Astrocyte (in vitro differentiated cells and primary cell): ENCODE results near the gene SLC9A4. TPM values are rescaled to one million over a fixed set of nuclear protein-coding genes. Genes with fewer than 3 reads are reported as not detected.

Source experiments
- DNase-seq: peaks from one replicate; pipeline ENCODE4 v3.0.0-alpha.2; 2010; ENCODE audit warnings: low read depth
- FAIRE-seq: peaks from 2 replicates; lab custom pipeline; 2011; peaks lifted over from hg19 to GRCh38; lab: Jason Lieb, UNC
- H2AFZ ChIP-seq: 2 replicates; pipeline ENCODE4 v1.6.0; 2012; ENCODE audit warnings: low read depth, low read length, inconsistent platforms
- H3K27ac ChIP-seq: 2 replicates; pipeline ENCODE4 v1.5.1; 2011; ENCODE audit warnings: low read depth, low read length, inconsistent platforms
- H3K27me3 ChIP-seq: 2 replicates; pipeline ENCODE4 v1.6.0; 2011; ENCODE audit warnings: low read length, inconsistent platforms; ENCODE audit not compliant: insufficient read depth
- H3K36me3 ChIP-seq: 2 replicates; pipeline ENCODE4 v1.5.1; 2011; ENCODE audit warnings: low read length, inconsistent platforms; ENCODE audit not compliant: insufficient read depth
- H3K4me1 ChIP-seq: 2 replicates; pipeline ENCODE4 v1.5.1; 2011; ENCODE audit warnings: low read length, inconsistent platforms; ENCODE audit not compliant: insufficient read depth
- H3K4me2 ChIP-seq: 2 replicates; pipeline ENCODE4 v1.6.0; 2012; ENCODE audit warnings: low read length, inconsistent platforms
- H3K4me3 ChIP-seq: 2 replicates; pipeline ENCODE4 v1.5.1; 2011; ENCODE audit warnings: low read depth, mild to moderate bottlenecking, low read length, inconsistent platforms; ENCODE audit not compliant: insufficient read depth
- H3K79me2 ChIP-seq: 2 replicates; pipeline ENCODE4 v1.6.0; 2012; ENCODE audit warnings: mild to moderate bottlenecking, low read length, inconsistent platforms; ENCODE audit not compliant: insufficient read depth
- H3K9ac ChIP-seq: 2 replicates; pipeline ENCODE4 v1.6.0; 2012; ENCODE audit warnings: mild to moderate bottlenecking, low read length, inconsistent platforms
- H3K9me3 ChIP-seq: 2 replicates; pipeline ENCODE4 v1.5.1; 2012; ENCODE audit warnings: low read depth, mild to moderate bottlenecking, low read length, inconsistent platforms; ENCODE audit not compliant: insufficient read depth
- H4K20me1 ChIP-seq: 2 replicates; pipeline ENCODE4 v1.6.0; 2012; ENCODE audit warnings: low read length, inconsistent platforms; ENCODE audit not compliant: insufficient read depth
- H3K27ac Mint-ChIP-seq: one replicate; pipeline ENCODE4 v1.8.0; 2021; ENCODE audit warnings: mild to moderate bottlenecking, mixed read lengths; ENCODE audit not compliant: unreplicated experiment
- H3K27me3 Mint-ChIP-seq: one replicate; pipeline ENCODE4 v1.8.0; 2021; ENCODE audit warnings: low read depth, mixed read lengths; ENCODE audit not compliant: unreplicated experiment
- H3K36me3 Mint-ChIP-seq: one replicate; pipeline ENCODE4 v1.8.0; 2021; ENCODE audit warnings: low read depth, mixed read lengths; ENCODE audit not compliant: unreplicated experiment
- H3K4me1 Mint-ChIP-seq: one replicate; pipeline ENCODE4 v1.8.0; 2021; ENCODE audit warnings: low read depth, mixed read lengths; ENCODE audit not compliant: unreplicated experiment
- H3K4me3 Mint-ChIP-seq: one replicate; pipeline ENCODE4 v1.8.0; 2021; ENCODE audit warnings: mild to moderate bottlenecking, moderate library complexity, mixed read lengths; ENCODE audit not compliant: unreplicated experiment
- H3K9me3 Mint-ChIP-seq: one replicate; pipeline ENCODE4 v1.8.0; 2021; ENCODE audit warnings: mild to moderate bottlenecking, mixed read lengths; ENCODE audit not compliant: unreplicated experiment
- EZH2 ChIP-seq: IDR thresholded peaks from 2 replicates; pipeline ENCODE4 v1.6.1; 2012; ENCODE audit warnings: mild to moderate bottlenecking, low read length, inconsistent platforms; ENCODE audit not compliant: insufficient read depth
- total RNA-seq: library from RNA; stranded (reverse); gene quantifications from 2 replicates; pipeline ENCODE4 v1.2.1, GENCODE V29; 2021
- TF ChIP-seq, protein P1 (sequence below): IDR thresholded peaks from 2 replicates; pipeline ENCODE4 v1.5.1; 2011; ENCODE audit warnings: low read depth, mild to moderate bottlenecking, inconsistent platforms, low read length, moderate library complexity; ENCODE audit not compliant: insufficient read depth

SLC9A4 gene
- total RNA-seq, 1 donor from 2014 or later, result 0.09 TPM

DNA sequence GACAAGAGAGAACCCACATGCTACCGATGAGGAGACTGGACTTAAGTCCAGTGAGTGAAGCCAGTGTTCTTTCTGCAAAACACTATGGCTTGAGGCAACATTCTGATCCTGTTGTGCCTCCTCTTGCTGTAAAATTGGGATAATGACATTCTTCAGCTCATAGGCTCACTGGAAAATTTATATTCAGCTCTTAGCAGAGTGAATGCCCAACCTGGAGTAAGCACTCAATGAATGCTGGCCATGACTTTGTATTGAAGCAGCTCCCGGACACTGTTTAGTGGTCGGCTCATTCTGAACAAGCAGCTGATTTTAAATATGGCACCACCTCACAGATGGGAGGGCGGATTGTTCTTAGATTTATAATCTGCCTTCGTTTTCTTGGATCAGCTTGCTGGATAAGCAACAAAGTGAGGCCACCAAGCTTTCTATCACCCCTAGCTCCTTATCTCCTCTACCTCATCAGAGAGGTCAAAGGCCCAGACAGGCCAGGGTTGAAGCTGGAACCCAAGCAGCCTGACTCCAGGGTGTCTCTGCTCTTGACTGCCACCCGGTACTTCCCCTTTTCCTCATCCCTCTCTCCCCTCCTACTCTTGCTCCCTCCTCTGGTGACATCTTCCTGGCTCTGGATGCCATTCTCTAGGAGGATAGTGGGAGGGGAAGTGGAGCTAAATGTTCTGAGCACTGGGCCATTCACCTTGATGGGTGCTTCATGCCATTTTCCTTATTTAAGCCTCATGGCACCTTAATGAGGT, 11.5 kb downstream of the SLC9A4 start:
- Histone ChIP-seq H3K27ac (no peak overlapping the region), H4K20me1 (no peaks in the 10 kb centered on the region), H3K4me1 (no peaks in the 10 kb centered on the region), H3K27me3 (no peaks in the 10 kb centered on the region), H2AFZ (no peak overlapping the region), H3K79me2 (no peaks in the 10 kb centered on the region), H3K9ac (no peak overlapping the region), H3K4me3 (no peak overlapping the region), H3K9me3 (no peaks in the 10 kb centered on the region), H3K36me3 (no peaks in the 10 kb centered on the region), H3K4me2 (no peak overlapping the region)
- no peak overlapping the region for H3K27ac Mint-ChIP-seq
- H3K9me3 Mint-ChIP-seq, result no peaks in the 10 kb centered on the region
- FAIRE-seq (no peak), DNase-seq (no peak)
- TF ChIP-seq EZH2, result no peak
- TF ChIP-seq, protein P1, sequence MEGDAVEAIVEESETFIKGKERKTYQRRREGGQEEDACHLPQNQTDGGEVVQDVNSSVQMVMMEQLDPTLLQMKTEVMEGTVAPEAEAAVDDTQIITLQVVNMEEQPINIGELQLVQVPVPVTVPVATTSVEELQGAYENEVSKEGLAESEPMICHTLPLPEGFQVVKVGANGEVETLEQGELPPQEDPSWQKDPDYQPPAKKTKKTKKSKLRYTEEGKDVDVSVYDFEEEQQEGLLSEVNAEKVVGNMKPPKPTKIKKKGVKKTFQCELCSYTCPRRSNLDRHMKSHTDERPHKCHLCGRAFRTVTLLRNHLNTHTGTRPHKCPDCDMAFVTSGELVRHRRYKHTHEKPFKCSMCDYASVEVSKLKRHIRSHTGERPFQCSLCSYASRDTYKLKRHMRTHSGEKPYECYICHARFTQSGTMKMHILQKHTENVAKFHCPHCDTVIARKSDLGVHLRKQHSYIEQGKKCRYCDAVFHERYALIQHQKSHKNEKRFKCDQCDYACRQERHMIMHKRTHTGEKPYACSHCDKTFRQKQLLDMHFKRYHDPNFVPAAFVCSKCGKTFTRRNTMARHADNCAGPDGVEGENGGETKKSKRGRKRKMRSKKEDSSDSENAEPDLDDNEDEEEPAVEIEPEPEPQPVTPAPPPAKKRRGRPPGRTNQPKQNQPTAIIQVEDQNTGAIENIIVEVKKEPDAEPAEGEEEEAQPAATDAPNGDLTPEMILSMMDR, result no peak
- H3K4me1 Mint-ChIP-seq, result peaks cover 25% of the 10 kb centered on the region
- no peaks in the 10 kb centered on the region for H3K27me3 Mint-ChIP-seq
- H3K4me3 Mint-ChIP-seq, result no peak overlapping the region
- H3K36me3 Mint-ChIP-seq, result no peaks in the 10 kb centered on the region

DNA sequence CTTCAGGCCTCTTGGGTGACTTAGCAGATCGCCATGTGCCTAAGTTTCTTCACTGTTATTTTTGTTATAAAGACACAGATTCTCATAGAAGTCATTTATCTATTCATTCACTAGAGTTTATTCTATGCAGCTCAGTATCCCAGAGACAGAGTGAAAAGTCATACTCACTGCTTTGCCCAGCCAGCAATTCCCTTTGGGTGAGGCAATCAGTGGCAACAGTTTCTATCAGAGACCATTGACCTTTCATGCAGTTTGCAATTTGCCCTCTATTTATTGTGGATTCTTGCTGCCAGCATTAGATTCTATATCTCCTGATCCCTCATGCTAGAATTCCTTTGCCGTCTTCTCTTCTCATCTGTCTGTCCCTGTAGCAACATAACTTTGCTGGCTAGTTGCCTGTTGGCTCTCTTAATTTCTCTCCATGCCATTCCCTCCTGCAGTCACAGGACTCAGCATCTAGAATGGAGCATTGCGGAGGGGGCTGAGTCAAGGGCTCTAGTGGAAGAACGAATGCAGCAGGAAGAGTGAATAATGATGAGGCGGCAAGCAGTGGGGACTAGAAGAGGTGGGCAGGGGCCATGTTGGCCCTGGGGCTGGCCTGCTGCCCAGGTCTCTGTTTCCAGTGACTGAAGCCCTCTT, 12.2 kb downstream of the SLC9A4 start:
- H4K20me1 ChIP-seq, result no peaks in the 10 kb centered on the region
- no peak for FAIRE-seq

More for the DNA sequence above, 12.2 kb downstream of the SLC9A4 start:
- Mint-ChIP-seq H3K27me3 (no peaks in the 10 kb centered on the region), H3K4me3 (no peak overlapping the region), H3K27ac (no peak overlapping the region), H3K4me1 (peaks cover 25% of the 10 kb centered on the region), H3K36me3 (no peaks in the 10 kb centered on the region), H3K9me3 (peaks cover 1% of the 10 kb centered on the region)
- Histone ChIP-seq H3K4me1 (no peaks in the 10 kb centered on the region), H3K9me3 (no peaks in the 10 kb centered on the region), H3K27me3 (no peaks in the 10 kb centered on the region), H3K4me2 (no peak overlapping the region), H3K9ac (no peak overlapping the region), H3K36me3 (no peaks in the 10 kb centered on the region), H3K27ac (no peak overlapping the region), H3K79me2 (no peaks in the 10 kb centered on the region), H3K4me3 (no peak overlapping the region), H2AFZ (no peak overlapping the region)
- peak; percentile 6 for DNase-seq
- TF ChIP-seq, protein P1, result no peak
- TF ChIP-seq EZH2, result no peak
